Endothelial cell of umbilical vein (primary cell): ENCODE results near the gene MOB2.

Source experiments
- EZH2 ChIP-seq: IDR thresholded peaks from 2 replicates; pipeline ENCODE4 v1.6.1; 2012; ENCODE audit warnings: borderline replicate concordance, low read depth, mild to moderate bottlenecking, moderate library complexity, low read length, inconsistent platforms; ENCODE audit not compliant: severe bottlenecking
- FOS ChIP-seq: IDR thresholded peaks from 2 replicates; pipeline ENCODE4 v1.6.1; 2011; ENCODE audit warnings: mild to moderate bottlenecking, low read length, moderate library complexity, borderline replicate concordance; ENCODE audit not compliant: insufficient read depth
- JUN ChIP-seq: IDR thresholded peaks from 2 replicates; pipeline ENCODE4 v1.6.1; 2011; ENCODE audit warnings: borderline replicate concordance, low read depth; ENCODE audit not compliant: insufficient read length, insufficient read depth
- MYC ChIP-seq: IDR thresholded peaks from one replicate; pipeline ENCODE4 v1.6.1; 2011; ENCODE audit warnings: mild to moderate bottlenecking, low read depth, low read length
- POLR2A ChIP-seq: IDR thresholded peaks from 2 replicates; pipeline ENCODE4 v1.6.1; 2012; ENCODE audit warnings: low read depth, mild to moderate bottlenecking, control low read depth, low read length
- POLR2AphosphoS5 ChIP-seq: IDR thresholded peaks from 2 replicates; pipeline ENCODE4 v1.6.1; 2012; ENCODE audit warnings: low read depth, mild to moderate bottlenecking, control low read depth, low read length, moderate library complexity; ENCODE audit not compliant: insufficient read depth
- TF ChIP-seq, protein P1 (sequence below), 2 donors: IDR thresholded peaks; 1 replicate in 1 of 2; 2 replicates in 1 of 2; pipeline ENCODE4 v1.5.1; 2011; ENCODE audit warnings: low read length in 2 of 2, mild to moderate bottlenecking in 2 of 2, moderate library complexity in 2 of 2, control low read depth in 1 of 2, inconsistent platforms in 1 of 2, low read depth in 1 of 2; ENCODE audit not compliant: insufficient read depth in 1 of 2; ENCODE audit errors: extremely low read depth in 1 of 2
- TF ChIP-seq, protein P2 (sequence below): IDR thresholded peaks from 2 replicates; pipeline ENCODE4 v1.6.1; 2011; ENCODE audit not compliant: insufficient read depth, insufficient read length

GRCh38 chr11:1459219-1459575, 27.4 kb downstream of the MOB2 start:
- TF ChIP-seq, protein P1, sequence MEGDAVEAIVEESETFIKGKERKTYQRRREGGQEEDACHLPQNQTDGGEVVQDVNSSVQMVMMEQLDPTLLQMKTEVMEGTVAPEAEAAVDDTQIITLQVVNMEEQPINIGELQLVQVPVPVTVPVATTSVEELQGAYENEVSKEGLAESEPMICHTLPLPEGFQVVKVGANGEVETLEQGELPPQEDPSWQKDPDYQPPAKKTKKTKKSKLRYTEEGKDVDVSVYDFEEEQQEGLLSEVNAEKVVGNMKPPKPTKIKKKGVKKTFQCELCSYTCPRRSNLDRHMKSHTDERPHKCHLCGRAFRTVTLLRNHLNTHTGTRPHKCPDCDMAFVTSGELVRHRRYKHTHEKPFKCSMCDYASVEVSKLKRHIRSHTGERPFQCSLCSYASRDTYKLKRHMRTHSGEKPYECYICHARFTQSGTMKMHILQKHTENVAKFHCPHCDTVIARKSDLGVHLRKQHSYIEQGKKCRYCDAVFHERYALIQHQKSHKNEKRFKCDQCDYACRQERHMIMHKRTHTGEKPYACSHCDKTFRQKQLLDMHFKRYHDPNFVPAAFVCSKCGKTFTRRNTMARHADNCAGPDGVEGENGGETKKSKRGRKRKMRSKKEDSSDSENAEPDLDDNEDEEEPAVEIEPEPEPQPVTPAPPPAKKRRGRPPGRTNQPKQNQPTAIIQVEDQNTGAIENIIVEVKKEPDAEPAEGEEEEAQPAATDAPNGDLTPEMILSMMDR (IDR thresholded peaks at IDR 0.05; ENCODE audit: extremely low read depth in 1 of 2, insufficient read depth in 1 of 2, low read depth in 1 of 2, low read length in 2 of 2): no peak
- TF ChIP-seq EZH2: no peak
- TF ChIP-seq MYC: no peak
- TF ChIP-seq POLR2AphosphoS5: no peak
- TF ChIP-seq FOS: no peak
- TF ChIP-seq POLR2A: no peak
- TF ChIP-seq, protein P2, sequence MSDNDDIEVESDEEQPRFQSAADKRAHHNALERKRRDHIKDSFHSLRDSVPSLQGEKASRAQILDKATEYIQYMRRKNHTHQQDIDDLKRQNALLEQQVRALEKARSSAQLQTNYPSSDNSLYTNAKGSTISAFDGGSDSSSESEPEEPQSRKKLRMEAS: no peak
- TF ChIP-seq JUN: no peak
